Nephron (organoid): ENCODE measurements around the gene HIVEP2.

Experiments
- H3K27ac Mint-ChIP-seq, 3 experiments: 2 replicates each; pipeline ENCODE4 v1.8.0; 2020; ENCODE audit warnings: mixed read lengths in 3 of 3, mild to moderate bottlenecking in 2 of 3, moderate library complexity in 1 of 3
- H3K27me3 Mint-ChIP-seq: 2 replicates; pipeline ENCODE4 v1.8.0; 2021; ENCODE audit warnings: low read depth, mild to moderate bottlenecking, moderate library complexity, mixed read lengths
- H3K36me3 Mint-ChIP-seq: 2 replicates; pipeline ENCODE4 v1.8.0; 2020; ENCODE audit warnings: low read depth, mixed read lengths
- H3K4me1 Mint-ChIP-seq: 2 replicates; pipeline ENCODE4 v1.8.0; 2020; ENCODE audit warnings: mixed read lengths
- H3K4me3 Mint-ChIP-seq, 3 experiments: 2 replicates each; pipeline ENCODE4 v1.8.0; 2020; ENCODE audit warnings: mild to moderate bottlenecking in 3 of 3, mixed read lengths in 3 of 3, moderate library complexity in 2 of 3
- H3K9me3 Mint-ChIP-seq: 2 replicates; pipeline ENCODE4 v1.8.0; 2020; ENCODE audit warnings: mixed read lengths
- CTCF ChIP-seq, 3 experiments: fragments of 200-600 bp; sonication (generic); IDR thresholded peaks; one replicate each; pipeline ENCODE4 v1.5.0; 2021; ENCODE audit warnings: antibody characterized with exemption in 3 of 3; ENCODE audit not compliant: unreplicated experiment in 3 of 3

Gene HIVEP2

GRCh38 chr6:142929751-142930358 lies 15.1 kb downstream of the HIVEP2 start:
- no peaks in the 10 kb centered on the region for H3K36me3 Mint-ChIP-seq
- H3K4me3 Mint-ChIP-seq = peak overlapping the region in 1 of 3 experiments; percentile 18
- H3K4me1 Mint-ChIP-seq = peaks cover 26% of the 10 kb centered on the region
- no peak overlapping the region for H3K27ac Mint-ChIP-seq
- peaks cover 18% of the 10 kb centered on the region for H3K27me3 Mint-ChIP-seq
- H3K9me3 Mint-ChIP-seq = no peaks in the 10 kb centered on the region
- no peak for TF ChIP-seq CTCF (IDR thresholded peaks at IDR 0.05; ENCODE audit: unreplicated experiment in 3 of 3)

GRCh38 chr6:142927904-142928303 lies 17.1 kb downstream of the HIVEP2 start:
- no peak for TF ChIP-seq CTCF (IDR thresholded peaks at IDR 0.05; ENCODE audit: unreplicated experiment in 3 of 3)
- Mint-ChIP-seq H3K4me1 (peaks cover 26% of the 10 kb centered on the region), H3K4me3 (peak overlapping the region; percentile 53 to 88 (median 83)), H3K9me3 (no peaks in the 10 kb centered on the region), H3K27me3 (peaks cover 18% of the 10 kb centered on the region), H3K27ac (peak overlapping the region in 1 of 3 experiments; percentile 85), H3K36me3 (no peaks in the 10 kb centered on the region)

GRCh38 chr6:142927271-142927580 lies 17.8 kb downstream of the HIVEP2 start:
- H3K27me3 Mint-ChIP-seq = peaks cover 18% of the 10 kb centered on the region
- H3K36me3 Mint-ChIP-seq = no peaks in the 10 kb centered on the region
- peak overlapping the region; percentile 83 to 88 (median 87) for H3K4me3 Mint-ChIP-seq
- peaks cover 26% of the 10 kb centered on the region for H3K4me1 Mint-ChIP-seq
- no peaks in the 10 kb centered on the region for H3K9me3 Mint-ChIP-seq
- peak overlapping the region; percentile 83 to 89 (median 85) for H3K27ac Mint-ChIP-seq
- no peak for TF ChIP-seq CTCF (IDR thresholded peaks at IDR 0.05; ENCODE audit: unreplicated experiment in 3 of 3)

GRCh38 chr6:142926494-142927270 lies 18.3 kb downstream of the HIVEP2 start:
- H3K4me1 Mint-ChIP-seq = peaks cover 26% of the 10 kb centered on the region
- no peak for TF ChIP-seq CTCF (IDR thresholded peaks at IDR 0.05; ENCODE audit: unreplicated experiment in 3 of 3)

GRCh38 chr6:142926177-142926493 lies 18.8 kb downstream of the HIVEP2 start:
- peaks cover 26% of the 10 kb centered on the region for H3K4me1 Mint-ChIP-seq
- no peaks in the 10 kb centered on the region for H3K9me3 Mint-ChIP-seq
- no peak for TF ChIP-seq CTCF (IDR thresholded peaks at IDR 0.05; ENCODE audit: unreplicated experiment in 3 of 3)
- peak overlapping the region; percentile 86 to 92 (median 87) for H3K4me3 Mint-ChIP-seq
- H3K36me3 Mint-ChIP-seq = no peaks in the 10 kb centered on the region
- peak overlapping the region; percentile 70 to 95 (median 93) for H3K27ac Mint-ChIP-seq
- H3K27me3 Mint-ChIP-seq = peaks cover 15% of the 10 kb centered on the region

More at GRCh38 chr6:142926494-142927270, 18.3 kb downstream of the HIVEP2 start:
- Mint-ChIP-seq H3K27ac (peak overlapping the region; percentile 85 to 95 (median 93)), H3K36me3 (no peaks in the 10 kb centered on the region), H3K27me3 (peaks cover 15% of the 10 kb centered on the region), H3K9me3 (no peaks in the 10 kb centered on the region), H3K4me3 (peak overlapping the region; percentile 86 to 92 (median 88))
